ENCODE results near the gene RUNX1. TPM values are rescaled to one million over a fixed set of nuclear protein-coding genes. Genes with fewer than 3 reads are reported as not detected.

RUNX1 gene
- total and polyA plus RNA-seq, 7 experiments from 2014 or later: 27.9 to 154 (median 85.1) TPM

DNA sequence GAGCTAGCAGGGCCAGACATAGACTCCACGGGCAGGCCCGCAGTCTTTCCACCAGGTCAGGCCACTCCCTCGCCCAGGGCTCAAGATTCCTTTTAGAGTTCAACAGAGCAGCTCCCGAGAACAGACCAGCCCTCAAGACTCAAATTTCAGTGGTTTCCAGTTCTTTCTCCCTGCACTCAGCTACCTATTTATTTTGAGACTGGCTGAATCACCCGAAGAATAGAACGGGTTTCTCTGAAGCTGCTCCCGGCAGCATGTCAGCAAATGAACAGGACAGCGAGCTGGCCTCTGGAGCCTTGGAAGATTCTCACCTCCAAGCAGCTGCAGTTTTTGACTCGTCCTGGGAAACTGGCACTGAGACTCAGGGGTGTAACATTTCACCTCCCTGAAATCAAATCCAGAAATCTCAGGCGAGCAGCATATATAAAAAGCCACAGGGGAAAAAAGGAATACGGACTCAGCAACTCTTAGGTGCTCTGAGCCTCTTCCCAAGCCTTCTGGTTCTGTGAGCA lies 202.4 kb downstream of the RUNX1 start:
- peaks cover 0 to 2% (median 0%) of the 10 kb centered on the region in 11 donors for H3K9me3 Mint-ChIP-seq
- peaks cover 0 to 53% (median 11%) of the 10 kb centered on the region in 3 experiments for H3K36me3 ChIP-seq (ENCODE audit: control insufficient read depth in 2 of 3, insufficient read depth in 3 of 3, low read length in 3 of 3)
- peak overlapping the region in 2 of 9 donors; percentile 51 to 83 for H3K27ac Mint-ChIP-seq
- peaks cover 0 to 36% (median 23%) of the 10 kb centered on the region in 5 donors for H3K36me3 Mint-ChIP-seq
- H3K27ac ChIP-seq (ENCODE audit: low read depth, low read length): no peak overlapping the region
- ATAC-seq (no peak), DNase-seq (no peak)
- ChIA-PET CTCF (no interaction called here), POLR2A (interaction anchor here (0.6 kb wide), 1 partner anchor 118 kb away, joined by 3 read pairs; no protein-coding TSS in a partner anchor)
- H3K4me3 ChIP-seq (ENCODE audit: low read length): no peak overlapping the region
- H3K27me3 Mint-ChIP-seq: no peaks in the 10 kb centered on the region
- H3K9me3 ChIP-seq (ENCODE audit: control insufficient read depth in 2 of 3, low read length in 3 of 3): no peaks in the 10 kb centered on the region
- H3K4me3 Mint-ChIP-seq: peak overlapping the region in 1 of 10 donors; percentile 72
- peaks cover 0 to 20% of the 10 kb centered on the region in 2 donors for H3K4me1 ChIP-seq (ENCODE audit: control insufficient read depth in 2 of 2, insufficient read depth in 2 of 2, low read length in 2 of 2)
- H3K27me3 ChIP-seq (ENCODE audit: control insufficient read depth in 2 of 2, insufficient read depth in 2 of 2, low read length in 2 of 2): no peaks in the 10 kb centered on the region
- peaks cover 21 to 42% (median 34%) of the 10 kb centered on the region in 7 donors for H3K4me1 Mint-ChIP-seq
- intact Hi-C loops (cut with micrococcal nuclease): loop anchor here in 1 of 2 donors (5.0 kb wide), 1 partner anchor 39 kb away; no protein-coding TSS in a partner anchor

- peak overlapping the region; percentile 50 to 83 (median 70) for H3K27ac Mint-ChIP-seq
- H3K27me3 Mint-ChIP-seq: no peaks in the 10 kb centered on the region
- Histone ChIP-seq H3K27ac (ENCODE audit: low read depth, low read length) (no peak overlapping the region), H3K4me1 (ENCODE audit: control insufficient read depth in 2 of 2, insufficient read depth in 2 of 2, low read length in 2 of 2) (peaks cover 0 to 20% of the 10 kb centered on the region in 2 donors), H3K27me3 (ENCODE audit: control insufficient read depth in 2 of 2, insufficient read depth in 2 of 2, low read length in 2 of 2) (no peaks in the 10 kb centered on the region), H3K9me3 (ENCODE audit: control insufficient read depth in 2 of 3, low read length in 3 of 3) (no peaks in the 10 kb centered on the region), H3K4me3 (ENCODE audit: low read length) (no peak overlapping the region), H3K36me3 (ENCODE audit: control insufficient read depth in 2 of 3, insufficient read depth in 3 of 3, low read length in 3 of 3) (peaks cover 0 to 53% (median 15%) of the 10 kb centered on the region in 3 experiments)
- CTCF ChIA-PET: no interaction called here
- H3K4me1 Mint-ChIP-seq: peaks cover 23 to 40% (median 34%) of the 10 kb centered on the region in 7 donors
- peaks cover 0 to 1% (median 0%) of the 10 kb centered on the region in 11 donors for H3K9me3 Mint-ChIP-seq
- intact Hi-C loops (cut with micrococcal nuclease): loop anchor here in 1 of 2 donors (5.0 kb wide), 1 partner anchor 38 kb away; no protein-coding TSS in a partner anchor
- ATAC-seq (peak; percentile 63), DNase-seq (peak in 1 of 9 donors; percentile 44)
- peak overlapping the region in 2 of 10 donors; percentile 50 to 72 for H3K4me3 Mint-ChIP-seq
- POLR2A ChIA-PET: no interaction called here
- peaks cover 0 to 28% (median 18%) of the 10 kb centered on the region in 5 donors for H3K36me3 Mint-ChIP-seq
These were observed 203.3 kb downstream of the RUNX1 start for GRCh38 chr21:34845521-34846451.

GRCh38 chr21:34844924-34845238 lies 204.2 kb downstream of the RUNX1 start:
- Mint-ChIP-seq H3K4me1 (peaks cover 29 to 46% (median 38%) of the 10 kb centered on the region in 7 donors), H3K4me3 (peak overlapping the region in 1 of 10 donors; percentile 62), H3K36me3 (peaks cover 7 to 27% (median 24%) of the 10 kb centered on the region in 5 donors), H3K9me3 (peaks cover 0 to 1% (median 0%) of the 10 kb centered on the region in 11 donors), H3K27me3 (no peaks in the 10 kb centered on the region), H3K27ac (peak overlapping the region in 6 of 9 donors; percentile 63 to 83 (median 74))
- DNase-seq: no peak
- CTCF ChIA-PET: no interaction called here
- Histone ChIP-seq H3K4me3 (ENCODE audit: low read length) (no peak overlapping the region), H3K9me3 (ENCODE audit: control insufficient read depth in 2 of 3, low read length in 3 of 3) (no peaks in the 10 kb centered on the region), H3K4me1 (ENCODE audit: control insufficient read depth in 2 of 2, insufficient read depth in 2 of 2, low read length in 2 of 2) (peaks cover 0 to 20% of the 10 kb centered on the region in 2 donors), H3K36me3 (ENCODE audit: control insufficient read depth in 2 of 3, insufficient read depth in 3 of 3, low read length in 3 of 3) (peaks cover 0 to 53% (median 15%) of the 10 kb centered on the region in 3 experiments), H3K27me3 (ENCODE audit: control insufficient read depth in 2 of 2, insufficient read depth in 2 of 2, low read length in 2 of 2) (no peaks in the 10 kb centered on the region), H3K27ac (ENCODE audit: low read depth, low read length) (no peak overlapping the region)
- POLR2A ChIA-PET: no interaction called here
- intact Hi-C loops (cut with micrococcal nuclease): loop anchor here in 1 of 2 donors (5.0 kb wide), 1 partner anchor 38 kb away; no protein-coding TSS in a partner anchor
- no peak for ATAC-seq

- Histone ChIP-seq H3K27me3 (ENCODE audit: control insufficient read depth in 2 of 2, insufficient read depth in 2 of 2, low read length in 2 of 2) (no peaks in the 10 kb centered on the region), H3K27ac (ENCODE audit: low read depth, low read length) (no peak overlapping the region), H3K4me3 (ENCODE audit: low read length) (no peak overlapping the region), H3K36me3 (ENCODE audit: control insufficient read depth in 2 of 3, insufficient read depth in 3 of 3, low read length in 3 of 3) (peaks cover 0 to 59% (median 15%) of the 10 kb centered on the region in 3 experiments), H3K4me1 (ENCODE audit: control insufficient read depth in 2 of 2, insufficient read depth in 2 of 2, low read length in 2 of 2) (peaks cover 0 to 20% of the 10 kb centered on the region in 2 donors), H3K9me3 (ENCODE audit: control insufficient read depth in 2 of 3, low read length in 3 of 3) (no peaks in the 10 kb centered on the region)
- Mint-ChIP-seq H3K9me3 (peaks cover 0 to 1% (median 0%) of the 10 kb centered on the region in 11 donors), H3K36me3 (peaks cover 9 to 31% (median 24%) of the 10 kb centered on the region in 5 donors), H3K4me1 (peaks cover 29 to 53% (median 44%) of the 10 kb centered on the region in 7 donors), H3K27ac (peak overlapping the region in 7 of 9 donors; percentile 38 to 80 (median 71)), H3K27me3 (no peaks in the 10 kb centered on the region), H3K4me3 (peak overlapping the region in 1 of 10 donors; percentile 34)
- intact Hi-C loops (cut with micrococcal nuclease): no loop called here
- CTCF ChIA-PET: no interaction called here
- no peak for DNase-seq
- ATAC-seq: peak; percentile 75
- POLR2A ChIA-PET: no interaction called here
These were observed 204.8 kb downstream of the RUNX1 start for GRCh38 chr21:34844013-34844923.

DNA sequence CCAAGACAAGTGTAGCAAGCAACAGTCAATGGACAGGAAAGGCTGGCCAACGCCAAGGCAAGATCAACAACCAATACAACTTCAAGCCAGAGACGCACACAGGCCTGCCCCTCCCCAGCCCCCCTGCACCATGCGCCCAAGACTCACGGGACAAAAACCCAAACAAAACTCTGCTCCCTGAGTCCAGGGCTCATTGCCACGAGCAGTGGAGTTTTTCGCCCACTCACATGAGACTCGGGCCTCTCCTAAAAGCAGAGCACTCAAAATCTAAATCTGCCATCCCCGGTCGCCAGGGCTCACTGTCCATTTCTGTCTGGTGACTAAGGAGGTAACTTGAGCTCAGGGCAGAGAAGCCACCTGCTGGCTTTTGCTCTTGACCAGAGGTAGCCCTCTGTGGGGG lies 205.5 kb downstream of the RUNX1 start:
- no peak overlapping the region for H3K4me3 Mint-ChIP-seq
- DNase-seq (no peak), ATAC-seq (no peak)
- H3K27me3 ChIP-seq (ENCODE audit: control insufficient read depth in 2 of 2, insufficient read depth in 2 of 2, low read length in 2 of 2): no peaks in the 10 kb centered on the region
- peaks cover 29 to 60% (median 49%) of the 10 kb centered on the region in 7 donors for H3K4me1 Mint-ChIP-seq
- H3K36me3 Mint-ChIP-seq: peaks cover 9 to 35% (median 31%) of the 10 kb centered on the region in 5 donors
- H3K9me3 ChIP-seq (ENCODE audit: control insufficient read depth in 2 of 3, low read length in 3 of 3): no peaks in the 10 kb centered on the region
- H3K9me3 Mint-ChIP-seq: peaks cover 0 to 1% (median 0%) of the 10 kb centered on the region in 11 donors
- CTCF ChIA-PET: interaction anchor here (0.5 kb wide), 1 partner anchor 100 kb away, joined by 3 read pairs; no protein-coding TSS in a partner anchor
- no peak overlapping the region for H3K27ac ChIP-seq (ENCODE audit: low read depth, low read length)
- intact Hi-C loops (cut with micrococcal nuclease): no loop called here
- no peak overlapping the region for H3K4me3 ChIP-seq (ENCODE audit: low read length)
- no peaks in the 10 kb centered on the region for H3K27me3 Mint-ChIP-seq
- H3K36me3 ChIP-seq (ENCODE audit: control insufficient read depth in 2 of 3, insufficient read depth in 3 of 3, low read length in 3 of 3): peaks cover 0 to 63% (median 15%) of the 10 kb centered on the region in 3 experiments
- POLR2A ChIA-PET: no interaction called here
- H3K4me1 ChIP-seq (ENCODE audit: control insufficient read depth in 2 of 2, insufficient read depth in 2 of 2, low read length in 2 of 2): peaks cover 0 to 20% of the 10 kb centered on the region in 2 donors
- H3K27ac Mint-ChIP-seq: peak overlapping the region in 5 of 9 donors; percentile 0 to 64 (median 9)

- H3K27me3 ChIP-seq (ENCODE audit: control insufficient read depth in 2 of 2, insufficient read depth in 2 of 2, low read length in 2 of 2): no peaks in the 10 kb centered on the region
- peaks cover 6 to 10% of the 10 kb centered on the region in 2 donors for H3K4me1 ChIP-seq (ENCODE audit: control insufficient read depth in 2 of 2, insufficient read depth in 2 of 2, low read length in 2 of 2)
- no peaks in the 10 kb centered on the region for H3K27me3 Mint-ChIP-seq
- H3K27ac ChIP-seq (ENCODE audit: low read depth, low read length): no peak overlapping the region
- ChIA-PET CTCF (no interaction called here), POLR2A (no interaction called here)
- peak overlapping the region in 6 of 9 donors; percentile 33 to 75 (median 54) for H3K27ac Mint-ChIP-seq
- DNase-seq (no peak), ATAC-seq (no peak)
- H3K4me3 ChIP-seq (ENCODE audit: low read length): no peak overlapping the region
- H3K9me3 ChIP-seq (ENCODE audit: control insufficient read depth in 2 of 3, low read length in 3 of 3): no peaks in the 10 kb centered on the region
- intact Hi-C loops (cut with micrococcal nuclease): no loop called here
- peaks cover 35 to 71% (median 53%) of the 10 kb centered on the region in 7 donors for H3K4me1 Mint-ChIP-seq
- H3K36me3 ChIP-seq (ENCODE audit: control insufficient read depth in 2 of 3, insufficient read depth in 3 of 3, low read length in 3 of 3): peaks cover 4 to 66% (median 16%) of the 10 kb centered on the region in 3 experiments
- H3K36me3 Mint-ChIP-seq: peaks cover 13 to 49% (median 38%) of the 10 kb centered on the region in 5 donors
- H3K4me3 Mint-ChIP-seq: no peak overlapping the region
- peaks cover 0 to 1% (median 0%) of the 10 kb centered on the region in 11 donors for H3K9me3 Mint-ChIP-seq
These were observed 207.9 kb downstream of the RUNX1 start for GRCh38 chr21:34841154-34841553.

Data from naive thymus-derived CD4-positive, alpha-beta T cell (primary cell).